NOMO-1 treated with dmso at 0.1 percent for 144 hours (cell line): Measurements from ENCODE around the gene CHRD.
"Not testable (repeated sequence)": the region's sequence is repeated elsewhere in the genome, so short reads cannot be mapped to it uniquely, and the experiment has no call there.

Source experiments
- DNase-seq: peaks from one replicate; lab custom pipeline; 2025; ENCODE audit not compliant: unreplicated experiment; lab: John Stamatoyannopoulos, UW

CHRD gene

DNA sequence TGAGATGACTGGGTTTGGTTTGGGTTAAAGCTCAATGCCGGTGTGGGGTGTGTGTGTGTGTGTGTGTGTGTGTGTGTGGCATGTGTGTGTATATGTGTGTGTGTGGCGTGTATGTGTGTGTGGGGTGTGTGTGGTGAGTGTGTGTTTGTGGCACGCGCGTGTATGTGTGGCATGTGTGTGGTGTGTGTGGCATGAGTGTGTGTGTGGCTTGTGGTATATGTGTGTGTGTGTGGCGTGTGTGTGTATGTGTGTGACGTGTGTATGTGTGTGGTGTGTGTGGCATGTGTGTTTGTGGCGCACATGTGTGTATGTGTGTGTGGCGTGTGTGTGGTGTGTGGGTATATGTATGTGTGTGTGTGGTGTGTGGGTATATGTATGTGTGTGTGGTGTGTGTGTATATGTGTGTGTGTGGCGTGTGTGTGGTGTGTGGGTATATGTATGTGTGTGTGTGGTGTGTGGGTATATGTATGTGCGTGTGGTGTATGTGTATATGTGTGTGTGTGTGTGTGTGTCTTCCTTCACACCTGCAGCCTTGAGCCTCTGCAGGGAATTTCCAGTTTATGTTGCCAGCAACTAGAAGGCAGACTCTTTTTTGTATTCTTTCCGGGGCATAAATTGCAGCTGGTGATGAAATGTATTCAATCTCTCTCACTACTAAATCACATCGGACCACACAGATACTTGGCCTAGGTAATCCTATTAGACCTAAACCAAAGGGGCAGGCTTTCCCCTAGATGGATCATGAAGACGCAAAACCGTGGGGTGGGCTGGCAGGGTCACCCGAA, 34.8 kb downstream of the CHRD start:
- DNase-seq, result no peak

- DNase-seq, result no peak
Measured at GRCh38 chr3:184415203-184415490, 35.3 kb downstream of the CHRD start.

- DNase-seq, result peak; percentile 32
Measured at GRCh38 chr3:184417619-184418327, 37.9 kb downstream of the CHRD start.

GRCh38 chr3:184419171-184419570, 39.3 kb downstream of the CHRD start:
- DNase-seq, result no peak

- DNase-seq, result peak; percentile 55
Measured at GRCh38 chr3:184423561-184423960, 43.7 kb downstream of the CHRD start.

DNA sequence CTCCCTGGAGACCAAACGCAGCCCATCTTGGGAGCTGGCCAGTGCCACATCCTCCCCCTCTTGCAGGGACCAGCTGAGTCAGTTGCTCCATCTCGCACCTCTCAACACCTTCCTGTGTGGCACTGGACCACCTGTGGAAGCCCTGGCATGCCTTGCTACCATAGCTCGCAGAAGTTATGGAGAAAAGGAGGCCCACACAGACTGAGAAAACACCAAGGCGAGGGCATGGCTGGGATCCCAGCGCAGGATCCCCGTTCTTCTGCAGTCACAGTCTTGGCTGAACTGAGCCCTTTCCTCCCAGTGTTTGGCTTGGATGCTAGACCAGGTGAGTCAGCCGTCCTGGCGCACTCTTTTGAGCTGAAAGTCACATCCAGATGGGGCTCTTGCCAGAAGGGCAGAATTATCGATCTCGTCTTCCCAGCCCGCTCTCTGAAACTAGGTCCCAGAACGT, 46.9 kb downstream of the CHRD start:
- no peak for DNase-seq

GRCh38 chr3:184428561-184429175, 48.8 kb downstream of the CHRD start:
- DNase-seq, result no peak

DNA sequence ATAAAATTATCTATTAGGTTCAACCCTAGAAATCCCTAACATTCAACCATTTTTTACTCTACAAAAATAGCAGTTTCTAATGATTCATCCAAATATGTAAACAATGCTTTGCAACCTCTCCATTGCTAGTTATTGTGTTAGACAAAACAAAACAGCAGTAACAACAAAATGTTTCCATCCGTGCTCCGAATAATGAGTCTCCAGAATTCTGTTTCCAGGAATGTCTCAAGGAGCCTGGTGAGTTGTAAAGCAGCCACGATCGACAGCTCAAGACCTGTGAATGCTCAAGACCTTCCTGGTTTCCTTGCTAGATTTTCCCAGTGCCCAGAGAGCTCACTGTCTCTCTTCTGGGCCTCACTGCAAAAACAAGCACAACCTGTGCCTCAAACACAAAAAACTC, 49.9 kb downstream of the CHRD start:
- no peak for DNase-seq

- no peak for DNase-seq
Measured at GRCh38 chr3:184430940-184431339, 51.1 kb downstream of the CHRD start.

- not testable (repeated sequence) for DNase-seq
Measured at GRCh38 chr3:184433178-184433577, 53.3 kb downstream of the CHRD start.

- DNase-seq, result no peak
Measured at GRCh38 chr3:184439096-184439495, 59.2 kb downstream of the CHRD start.
